ENCODE data around the gene FNDC11. TPM values are rescaled to one million over a fixed set of nuclear protein-coding genes. Genes with fewer than 3 reads are reported as not detected.
A peak's percentile ranks its signal among the peaks of the same experiment; 100 is the strongest.

The FNDC11 gene
- total RNA-seq, 2 experiments from 2014 or later, result 1.7 to 1.8 TPM

GRCh38 chr20:63537525-63538203 lies 16.3 kb upstream of the FNDC11 start:
- no peaks in the 10 kb centered on the region for H3K9me3 Mint-ChIP-seq
- DNase-seq (peak; percentile 83 to 97 (median 88)), ATAC-seq (ENCODE audit: poor library complexity) (peak; percentile 86)
- no peaks in the 10 kb centered on the region for H3K27me3 Mint-ChIP-seq
- ChIA-PET POLR2A (interaction anchor here (0.7 to 3.9 kb wide), 26 partner anchors 8 to 520 kb away, joined by 3 to 71 read pairs (median 6); partner anchors contain the start of genes ARFRP1, GMEB2, HELZ2 and LIME1), CTCF (interaction anchor here (0.7 to 2.9 kb wide), 25 partner anchors 9 to 443 kb away, joined by 3 to 18 read pairs (median 5); partner anchors contain the start of genes GMEB2, HELZ2, PPDPF and PRPF6)
- Histone ChIP-seq H3K27ac (ENCODE audit: low read depth in 1 of 2, low read length in 2 of 2) (peak overlapping the region; percentile 59 to 73), H3K36me3 (ENCODE audit: insufficient read depth, low read length) (no peaks in the 10 kb centered on the region), H3K4me1 (ENCODE audit: insufficient read depth, low read length) (peaks cover 37% of the 10 kb centered on the region), H3K4me3 (ENCODE audit: low read length) (peak overlapping the region; percentile 59), H3K9me3 (ENCODE audit: control insufficient read depth in 1 of 2, insufficient read depth in 1 of 2, low read length in 2 of 2) (no peaks in the 10 kb centered on the region), H3K27me3 (ENCODE audit: control insufficient read depth in 1 of 2, insufficient read depth in 2 of 2, low read length in 2 of 2) (no peaks in the 10 kb centered on the region)
- TF ChIP-seq CTCF (IDR thresholded peaks at IDR 0.05), result peak; percentile 97
- peaks cover 16% of the 10 kb centered on the region for H3K4me1 Mint-ChIP-seq (ENCODE audit: low read depth)
- H3K27ac Mint-ChIP-seq, result peak overlapping the region; percentile 78
- peak overlapping the region; percentile 80 for H3K4me3 Mint-ChIP-seq
- no peaks in the 10 kb centered on the region for H3K36me3 Mint-ChIP-seq (ENCODE audit: low read depth)
- intact Hi-C loops (cut with DNase I, micrococcal nuclease), result loop anchor here (1.0 to 5.0 kb wide), 17 partner anchors 15 to 585 kb away; partner anchors contain the start of genes PPDPF (in 1 of the 2), RTEL1 (in 1 of the 2), SAMD10 (in 1 of the 2) and TPD52L2 (in 1 of the 2)

- intact Hi-C loops (cut with DNase I, micrococcal nuclease), result loop anchor here (1.0 to 5.0 kb wide), 16 partner anchors 14 to 584 kb away; partner anchors contain the start of genes RTEL1 (in 1 of the 2), SAMD10 (in 1 of the 2) and TPD52L2 (in 1 of the 2)
- Histone ChIP-seq H3K4me1 (ENCODE audit: insufficient read depth, low read length) (peaks cover 37% of the 10 kb centered on the region), H3K9me3 (ENCODE audit: control insufficient read depth in 1 of 2, insufficient read depth in 1 of 2, low read length in 2 of 2) (no peaks in the 10 kb centered on the region), H3K36me3 (ENCODE audit: insufficient read depth, low read length) (no peaks in the 10 kb centered on the region), H3K4me3 (ENCODE audit: low read length) (peak overlapping the region; percentile 59), H3K27ac (ENCODE audit: low read depth in 1 of 2, low read length in 2 of 2) (peak overlapping the region; percentile 59 to 73), H3K27me3 (ENCODE audit: control insufficient read depth in 1 of 2, insufficient read depth in 2 of 2, low read length in 2 of 2) (no peaks in the 10 kb centered on the region)
- peak; percentile 42 for TF ChIP-seq CTCF (IDR thresholded peaks at IDR 0.05)
- ATAC-seq (ENCODE audit: poor library complexity), result peak; percentile 15
- DNase-seq, result peak in 9 of 14 experiments; percentile 20 to 82 (median 46)
- CTCF ChIA-PET, result interaction anchor here (0.8 to 2.9 kb wide), 21 partner anchors 10 to 442 kb away, joined by 3 to 18 read pairs (median 5); partner anchors contain the start of genes GMEB2, HELZ2, PPDPF and PRPF6
- POLR2A ChIA-PET, result interaction anchor here (0.7 to 3.9 kb wide), 25 partner anchors 8 to 519 kb away, joined by 3 to 71 read pairs (median 6); partner anchors contain the start of genes ARFRP1, GMEB2, HELZ2 and LIME1
- peak overlapping the region; percentile 80 for H3K4me3 Mint-ChIP-seq
- peak overlapping the region; percentile 78 for H3K27ac Mint-ChIP-seq
- no peaks in the 10 kb centered on the region for H3K36me3 Mint-ChIP-seq (ENCODE audit: low read depth)
- no peaks in the 10 kb centered on the region for H3K27me3 Mint-ChIP-seq
- no peaks in the 10 kb centered on the region for H3K9me3 Mint-ChIP-seq
- H3K4me1 Mint-ChIP-seq (ENCODE audit: low read depth), result peaks cover 16% of the 10 kb centered on the region
Observed at GRCh38 chr20:63538204-63539091, 15.5 kb upstream of the FNDC11 start.

DNA sequence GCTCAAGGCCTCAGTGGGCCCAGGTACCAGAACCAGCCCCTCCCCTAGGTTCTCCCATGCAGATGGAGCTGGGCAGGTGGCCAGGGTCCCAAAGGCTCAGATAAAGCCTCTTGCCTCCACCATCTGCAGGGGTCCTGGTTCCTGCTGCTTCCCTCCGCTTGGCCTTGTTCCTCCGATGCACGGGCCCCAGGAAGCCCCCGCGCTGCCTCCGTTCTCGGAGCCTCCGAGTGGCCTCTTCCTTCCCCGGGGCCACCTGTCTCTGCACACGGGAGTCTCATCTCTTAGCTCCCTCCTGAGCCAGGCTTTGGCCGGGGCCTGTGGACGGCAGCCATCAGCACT lies 14.9 kb upstream of the FNDC11 start:
- Histone ChIP-seq H3K4me1 (ENCODE audit: insufficient read depth, low read length) (peaks cover 37% of the 10 kb centered on the region), H3K27me3 (ENCODE audit: control insufficient read depth in 1 of 2, insufficient read depth in 2 of 2, low read length in 2 of 2) (no peaks in the 10 kb centered on the region), H3K4me3 (ENCODE audit: low read length) (no peak overlapping the region), H3K27ac (ENCODE audit: low read depth in 1 of 2, low read length in 2 of 2) (no peak overlapping the region), H3K9me3 (ENCODE audit: control insufficient read depth in 1 of 2, insufficient read depth in 1 of 2, low read length in 2 of 2) (no peaks in the 10 kb centered on the region), H3K36me3 (ENCODE audit: insufficient read depth, low read length) (no peaks in the 10 kb centered on the region)
- ATAC-seq (ENCODE audit: poor library complexity) (no peak), DNase-seq (no peak)
- TF ChIP-seq CTCF (IDR thresholded peaks at IDR 0.05), result no peak
- intact Hi-C loops (cut with DNase I, micrococcal nuclease), result loop anchor here (2.0 to 5.0 kb wide), 7 partner anchors 40 to 583 kb away; partner anchors contain the start of genes SAMD10 (in 1 of the 2) and TPD52L2 (in 1 of the 2)
- Mint-ChIP-seq H3K9me3 (no peaks in the 10 kb centered on the region), H3K27me3 (no peaks in the 10 kb centered on the region), H3K36me3 (ENCODE audit: low read depth) (no peaks in the 10 kb centered on the region), H3K27ac (no peak overlapping the region), H3K4me3 (no peak overlapping the region), H3K4me1 (ENCODE audit: low read depth) (peaks cover 16% of the 10 kb centered on the region)
- CTCF ChIA-PET, result interaction anchor here (2.2 to 2.9 kb wide), 2 partner anchors 18 to 102 kb away, joined by 13 to 18 read pairs; partner anchors contain the start of gene PPDPF
- POLR2A ChIA-PET, result interaction anchor here (1.3 to 3.9 kb wide), 5 partner anchors 17 to 199 kb away, joined by 3 to 71 read pairs (median 17); partner anchors contain the start of genes GMEB2 and PPDPF
